ENCODE data around the gene MYOCD. TPM values are rescaled to one million over a fixed set of nuclear protein-coding genes. Genes with fewer than 3 reads are reported as not detected.
A peak's percentile ranks its signal among the peaks of the same experiment; 100 is the strongest.

Gene MYOCD
- polyA plus RNA-seq, 4 donors, result 3.8 to 6.8 (median 4.9) TPM

DNA sequence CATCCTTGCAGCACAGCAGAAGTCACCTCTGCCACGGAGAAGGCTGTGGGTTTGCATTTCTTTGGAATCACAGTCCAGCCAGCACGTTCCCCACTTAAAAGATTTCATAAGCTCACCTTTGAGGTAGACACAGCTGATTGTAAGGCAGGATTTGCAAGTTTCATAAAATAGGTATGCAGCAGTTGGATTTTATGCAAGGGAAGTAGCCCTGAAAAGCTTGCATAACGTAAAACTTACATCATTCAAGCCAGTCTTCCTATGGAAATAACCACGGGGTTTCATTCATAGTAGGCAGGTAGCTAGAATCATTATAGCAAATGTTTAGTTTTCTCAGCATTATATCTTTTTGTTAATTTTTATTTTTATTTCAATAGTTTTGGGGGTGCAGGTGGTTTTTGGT is 73.8 kb downstream of the MYOCD start:
- no peak for DNase-seq (ENCODE audit: low read depth in 4 of 4, low spot score in 3 of 4)

GRCh38 chr17:12743046-12743445 is 77.4 kb downstream of the MYOCD start:
- no peak for DNase-seq (ENCODE audit: low read depth in 4 of 4, low spot score in 3 of 4)

DNA sequence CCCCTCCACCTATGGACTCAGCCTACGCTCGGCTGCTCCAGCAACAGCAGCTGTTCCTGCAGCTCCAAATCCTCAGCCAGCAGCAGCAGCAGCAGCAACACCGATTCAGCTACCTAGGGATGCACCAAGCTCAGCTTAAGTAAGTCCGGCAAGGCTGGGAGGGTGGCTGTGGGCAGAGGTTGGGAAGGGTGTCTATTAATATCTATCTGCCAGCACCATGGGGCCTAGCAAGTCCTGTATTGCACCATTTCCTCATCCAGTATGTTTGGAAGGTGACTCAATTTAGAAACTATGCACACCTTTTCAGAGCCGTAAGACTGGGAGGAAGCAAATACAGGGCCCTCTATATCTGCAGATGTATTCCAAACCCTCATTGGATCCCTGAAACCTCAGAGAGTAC is 78.6 kb downstream of the MYOCD start:
- DNase-seq (ENCODE audit: low read depth in 4 of 4, low spot score in 3 of 4), result no peak

DNA sequence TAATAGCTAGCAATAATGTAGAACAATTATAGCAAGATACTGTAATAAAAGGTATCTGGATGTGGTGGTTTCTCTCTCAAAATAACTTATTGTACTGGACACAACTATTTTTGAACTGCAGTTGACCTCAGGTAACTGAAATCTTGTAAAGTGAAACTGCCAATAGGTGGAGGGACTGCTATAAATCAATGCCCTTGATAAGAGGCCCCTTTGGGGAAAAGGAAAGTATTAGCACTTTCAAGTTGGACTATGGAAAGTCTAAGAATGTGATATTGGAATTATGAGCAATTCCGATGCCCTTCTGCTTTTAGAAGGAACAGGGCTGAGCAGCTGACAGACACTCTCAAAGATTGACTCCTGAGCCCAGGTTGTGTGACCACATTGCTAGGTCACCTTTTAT is 79.1 kb downstream of the MYOCD start:
- DNase-seq (ENCODE audit: low read depth in 4 of 4, low spot score in 3 of 4), result no peak

- no peak for DNase-seq (ENCODE audit: low read depth in 4 of 4, low spot score in 3 of 4)
These were observed 79.8 kb downstream of the MYOCD start for GRCh38 chr17:12745486-12745885.

- no peak for DNase-seq (ENCODE audit: low read depth in 4 of 4, low spot score in 3 of 4)
These were observed 91.1 kb downstream of the MYOCD start for GRCh38 chr17:12756786-12757185.

- DNase-seq (ENCODE audit: low read depth in 4 of 4, low spot score in 3 of 4), result no peak
These were observed 93.4 kb downstream of the MYOCD start for GRCh38 chr17:12759090-12759489.

DNA sequence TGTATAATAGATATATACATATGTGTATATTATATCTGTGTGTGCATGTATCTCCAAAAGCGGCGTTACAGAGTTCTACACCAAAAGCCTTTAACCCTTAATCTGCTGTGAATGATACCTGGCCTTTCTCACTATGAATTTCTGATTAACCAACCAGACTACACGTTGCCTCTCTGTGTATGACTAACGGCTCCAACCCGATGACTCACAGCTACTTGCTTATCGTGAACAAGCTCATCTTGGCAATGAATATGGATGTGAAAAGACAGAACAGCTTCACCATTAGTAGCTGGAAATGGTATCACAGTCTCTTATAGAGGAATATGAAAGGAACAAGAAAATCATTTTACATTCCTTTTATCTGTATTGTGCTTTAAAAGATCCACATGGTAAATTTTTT is 99.9 kb downstream of the MYOCD start:
- no peak for DNase-seq (ENCODE audit: low read depth in 4 of 4, low spot score in 3 of 4)

DNA sequence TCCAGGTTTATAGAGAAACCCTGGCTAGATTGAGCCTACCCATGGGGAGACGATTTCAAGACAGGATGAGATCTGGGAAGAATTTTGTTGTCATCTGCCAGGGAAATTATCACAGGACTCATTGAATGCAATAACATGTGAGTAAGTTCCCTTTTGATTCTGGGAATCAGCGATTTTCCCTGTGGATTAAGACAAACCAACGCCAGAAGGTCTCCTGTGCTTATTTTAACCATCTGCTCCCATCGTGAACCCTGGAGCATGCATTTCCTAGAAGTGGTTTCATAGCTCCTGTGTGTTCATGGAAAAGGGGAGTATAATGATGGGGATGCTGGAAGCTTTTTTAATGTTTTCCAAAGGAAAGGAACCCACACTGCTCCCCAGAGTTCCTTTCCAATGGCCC is 102.6 kb downstream of the MYOCD start:
- DNase-seq (ENCODE audit: low read depth in 4 of 4, low spot score in 3 of 4), result no peak

DNA sequence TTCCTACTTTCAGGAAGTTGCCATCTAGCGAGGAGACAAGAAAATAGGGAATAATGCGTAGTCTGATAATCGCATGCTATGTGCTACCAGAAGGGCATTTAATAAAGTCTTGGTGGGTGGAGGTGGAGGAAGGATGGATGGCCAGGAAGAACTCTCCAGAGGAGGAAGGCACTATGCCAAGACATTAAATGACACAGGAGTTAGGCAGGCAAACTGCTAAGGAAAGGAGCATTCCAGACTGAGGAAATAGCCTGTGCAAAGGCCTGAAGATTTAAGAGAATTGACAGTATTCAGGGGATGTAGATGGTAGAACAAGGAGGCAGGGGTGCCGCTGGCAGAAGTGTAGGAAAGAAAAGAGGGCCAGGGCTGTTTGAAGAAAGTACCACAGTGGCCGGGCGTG is 104.3 kb downstream of the MYOCD start:
- DNase-seq (ENCODE audit: low read depth in 4 of 4, low spot score in 3 of 4), result no peak

- no peak for DNase-seq (ENCODE audit: low read depth in 4 of 4, low spot score in 3 of 4)
These were observed 107.5 kb downstream of the MYOCD start for GRCh38 chr17:12773153-12773552.

DNA sequence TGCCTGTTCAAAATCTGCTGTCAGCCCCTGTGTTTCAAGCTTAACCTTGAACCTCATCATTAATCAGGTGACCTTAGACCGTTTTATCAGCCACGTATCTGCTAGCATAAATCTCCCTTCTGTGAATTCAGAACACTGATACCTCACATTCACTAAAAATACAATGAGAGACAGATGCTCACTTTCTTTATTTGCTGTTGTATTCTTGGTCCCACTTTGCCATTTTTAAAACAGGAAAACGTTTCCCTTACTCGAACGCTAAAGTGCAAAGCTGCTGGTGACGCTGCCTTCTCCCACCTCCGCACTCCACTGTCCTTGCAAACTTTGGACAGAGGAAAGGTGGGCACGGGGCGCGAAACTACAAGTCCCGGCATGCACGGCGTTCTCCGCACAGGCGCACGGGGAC is 123.4 kb downstream of the MYOCD start:
- peak in 1 of 4 donors; percentile 33 for DNase-seq (ENCODE audit: low read depth in 4 of 4, low spot score in 3 of 4)

- DNase-seq (ENCODE audit: low read depth in 4 of 4, low spot score in 3 of 4), result peak in 3 of 4 donors; percentile 35 to 59 (median 41)
These were observed 124.0 kb downstream of the MYOCD start, which contains the start of gene ARHGAP44 for GRCh38 chr17:12789481-12790248. Gene ARHGAP44, plus strand, starts transcription at chr17:12789498. Its CDS starts 341 bp downstream, at chr17:12789839.

DNA sequence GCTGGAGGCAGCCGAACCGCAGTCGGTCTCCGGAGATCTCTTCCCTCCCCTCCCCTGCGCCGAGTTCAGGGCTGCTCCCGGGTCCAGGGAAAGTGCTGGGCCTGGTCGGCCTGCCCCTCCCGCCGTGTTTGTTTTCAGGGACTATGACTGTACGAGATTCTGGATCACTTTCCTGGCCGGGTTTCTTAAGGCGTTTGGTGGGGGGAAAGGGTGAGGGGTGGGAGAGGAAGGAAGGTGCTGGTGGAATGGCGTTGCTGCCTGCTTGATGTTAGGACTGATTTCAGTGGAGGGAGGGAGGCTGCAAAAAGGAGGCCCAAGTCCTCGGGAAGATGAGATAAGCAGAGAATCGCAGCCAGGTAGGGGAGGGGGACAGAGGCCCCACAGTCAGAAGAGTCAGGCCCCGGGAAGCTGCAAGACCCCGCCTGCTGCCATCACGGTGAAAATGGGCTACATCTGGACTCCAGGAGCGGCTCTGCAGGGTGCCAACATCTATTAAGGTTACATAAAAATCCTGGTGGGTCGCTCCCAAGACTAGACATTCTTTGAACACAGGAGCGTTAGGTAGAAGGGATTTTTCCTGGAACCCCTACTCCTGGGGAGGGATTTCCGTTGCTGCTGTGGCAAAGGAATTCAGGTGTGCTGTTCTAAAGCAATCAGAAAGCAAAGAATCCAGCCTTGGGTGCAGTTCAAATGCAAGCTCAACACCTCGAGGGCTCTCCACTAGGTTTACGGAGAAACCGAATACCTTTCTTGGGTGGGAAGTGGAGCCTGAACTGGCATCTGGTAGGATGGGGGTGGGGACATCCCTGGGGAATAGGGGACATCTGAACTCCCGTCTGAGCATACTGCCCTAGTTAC is 124.8 kb downstream of the MYOCD start:
- peak in 1 of 4 donors; percentile 12 for DNase-seq (ENCODE audit: low read depth in 4 of 4, low spot score in 3 of 4)

GRCh38 chr17:12794919-12795532 is 129.3 kb downstream of the MYOCD start:
- DNase-seq (ENCODE audit: low read depth in 4 of 4, low spot score in 3 of 4), result no peak

- no peak for DNase-seq (ENCODE audit: low read depth in 4 of 4, low spot score in 3 of 4)
These were observed 135.2 kb downstream of the MYOCD start for GRCh38 chr17:12800855-12801365.

DNA sequence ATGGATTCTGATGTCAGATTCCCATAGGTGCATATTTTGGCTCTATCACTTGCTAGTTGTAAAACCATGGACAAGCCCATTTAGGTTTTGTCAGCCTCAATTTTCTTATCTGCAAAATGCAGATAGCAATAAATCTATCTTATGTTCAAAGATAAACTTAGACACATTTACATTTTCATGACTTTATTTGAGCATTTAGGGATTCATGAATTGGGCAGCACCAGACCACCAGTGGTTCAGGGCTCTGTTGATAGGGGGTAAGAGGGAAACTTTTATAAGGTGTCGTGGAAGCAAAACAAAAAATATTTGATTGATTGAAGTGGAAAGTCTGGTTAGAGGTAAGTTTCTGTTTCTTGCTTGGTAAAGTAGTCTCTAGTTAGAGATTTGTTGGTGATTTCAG is 140.9 kb downstream of the MYOCD start:
- DNase-seq (ENCODE audit: low read depth in 4 of 4, low spot score in 3 of 4), result no peak

GRCh38 chr17:12808723-12809122 is 143.0 kb downstream of the MYOCD start:
- no peak for DNase-seq (ENCODE audit: low read depth in 4 of 4, low spot score in 3 of 4)

DNA sequence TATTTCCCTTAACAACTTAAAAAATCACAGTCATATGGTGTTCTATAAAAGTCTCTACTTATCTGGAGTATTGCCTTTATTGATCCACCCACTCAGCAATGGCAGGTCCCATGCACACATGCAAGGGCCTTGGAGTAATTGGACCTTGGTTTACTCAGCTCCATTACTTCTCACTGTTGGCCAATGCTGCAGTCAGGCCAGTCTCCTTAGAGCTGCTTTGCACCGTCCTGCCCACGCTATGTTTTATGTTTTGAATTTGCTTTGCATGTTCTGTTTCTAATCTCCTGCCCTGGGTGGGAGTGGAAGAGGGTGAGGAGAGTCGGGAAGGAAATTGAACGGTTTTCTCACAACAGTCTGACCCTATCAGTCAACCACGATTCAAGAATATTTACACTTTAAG is 147.2 kb downstream of the MYOCD start:
- DNase-seq (ENCODE audit: low read depth in 4 of 4, low spot score in 3 of 4), result no peak

- DNase-seq (ENCODE audit: low read depth in 4 of 4, low spot score in 3 of 4), result no peak
These were observed 148.0 kb downstream of the MYOCD start for GRCh38 chr17:12813664-12814063.

DNA sequence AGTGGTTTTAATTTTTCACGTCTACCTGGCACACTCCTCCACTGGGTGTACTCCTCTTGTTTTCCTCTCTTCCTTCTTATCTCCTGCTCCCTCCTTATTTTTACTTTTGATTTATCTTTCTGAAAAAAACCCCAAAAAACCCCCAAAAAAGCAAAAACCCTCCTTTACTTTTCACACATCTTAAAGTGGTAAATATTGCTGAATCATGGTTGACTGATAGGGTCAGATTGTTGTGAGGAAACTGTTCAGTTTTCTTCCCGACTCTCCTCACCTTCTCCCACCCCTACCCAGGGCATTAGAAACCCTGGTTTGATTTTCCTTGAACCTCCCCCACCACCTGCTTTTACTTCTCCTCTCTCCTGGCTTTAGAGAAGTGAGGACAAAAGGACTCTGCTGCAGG is 149.0 kb downstream of the MYOCD start:
- no peak for DNase-seq (ENCODE audit: low read depth in 4 of 4, low spot score in 3 of 4)
